ENCODE measurements around the gene TMEM272. TPM values are rescaled to one million over a fixed set of nuclear protein-coding genes. Genes with fewer than 3 reads are reported as not detected.
A peak's percentile ranks its signal among the peaks of the same experiment; 100 is the strongest.

Gene TMEM272
- total and polyA plus RNA-seq, 9 of the 15 experiments (the other 6 are each of a cell fraction or from before 2014, with no cell fraction given) = 0.04 to 0.16 (median 0.06) TPM; not detected in 2

- TF ChIP-seq TSHZ1 (CRISPR knock-in tag; IDR thresholded peaks at IDR 0.05) (no peak), CHD2 (IDR thresholded peaks at IDR 0.05; ENCODE audit: low read depth, low read length) (no peak), ZFP1 (CRISPR knock-in tag; IDR thresholded peaks at IDR 0.05) (no peak), NCOA2 (IDR thresholded peaks at IDR 0.05; ENCODE audit: partially characterized antibody in 2 of 2) (no peak), TCF7L2 (IDR thresholded peaks at IDR 0.05; ENCODE audit: low read depth, low read length) (no peak), REST (IDR thresholded peaks at IDR 0.05; ENCODE audit: borderline replicate concordance) (peak; percentile 22; the same call in 1 of the 2 replicates), REST (CRISPR knock-in tag; IDR thresholded peaks at IDR 0.05; ENCODE audit: low read depth) (no peak), CREM (IDR thresholded peaks at IDR 0.05; ENCODE audit: low read depth) (peak; percentile 88), ARID4B (CRISPR knock-in tag; IDR thresholded peaks at IDR 0.05) (peak; percentile 75; the same call in 1 of the 2 replicates), U2AF2 (optimal IDR thresholded peaks at IDR 0.05; ENCODE audit: low read depth, low read length) (no peak)
These were observed 41.3 kb downstream of the TMEM272 start, which contains the start of gene DHRS12 (continued) for GRCh38 chr13:51803422-51804294.
